Right atrium auricular region (tissue), 2 donors: Measurements from ENCODE around the gene CALML5. TPM values are rescaled to one million over a fixed set of nuclear protein-coding genes. Genes with fewer than 3 reads are reported as not detected.

ENCODE experiments used
- DNase-seq: peaks from one replicate; pipeline ENCODE4 v3.0.0-alpha.2; 2019; ENCODE audit warnings: low spot score
- H3K27ac ChIP-seq, 2 donors: fragments of 200-600 bp; sonication (generic); 1 replicate in 1 of 2; 2 replicates in 1 of 2; pipeline ENCODE4 v1.5.1; 2016 to 2019
- H3K27me3 ChIP-seq, 2 donors: fragments of 200-600 bp; sonication (generic); one replicate each; pipeline versions ENCODE4 v1.5.1 to v1.6.0; 2017 to 2019
- H3K36me3 ChIP-seq: fragments of 200-600 bp; sonication (generic); one replicate; pipeline ENCODE4 v1.5.1; 2016
- H3K4me1 ChIP-seq, 2 donors: fragments of 200-600 bp; sonication (generic); one replicate each; pipeline versions ENCODE4 v1.5.1 to v1.6.0; 2017 to 2019
- H3K4me3 ChIP-seq, 2 donors: fragments of 200-600 bp; sonication (generic); 1 replicate in 1 of 2; 2 replicates in 1 of 2; pipeline ENCODE4 v1.5.1; 2017 to 2019; ENCODE audit warnings: mild to moderate bottlenecking in 1 of 2, moderate library complexity in 1 of 2
- H3K9me3 ChIP-seq, 2 donors: fragments of 200-600 bp; sonication (generic); one replicate each; pipeline ENCODE4 v1.5.1; 2019
- CTCF ChIP-seq, 2 donors: fragments of 200-600 bp; sonication (generic); IDR thresholded peaks; one replicate each; pipeline ENCODE4 v1.5.1; 2019; ENCODE audit warnings: antibody characterized with exemption in 2 of 2
- total RNA-seq, 2 donors: library from RNA; depleted of rRNA; stranded (reverse); fragments of >200 nt; gene quantifications; one replicate each; pipeline ENCODE4 v1.1.0, GENCODE V29; 2016

The CALML5 gene
- total RNA-seq, 2 donors from 2014 or later: not detected

- Histone ChIP-seq H3K9me3 (no peaks in the 10 kb centered on the region), H3K36me3 (no peaks in the 10 kb centered on the region), H3K4me1 (no peaks in the 10 kb centered on the region), H3K4me3 (no peak overlapping the region), H3K27ac (no peak overlapping the region), H3K27me3 (no peaks in the 10 kb centered on the region)
- no peak for DNase-seq
- no peak for TF ChIP-seq CTCF (IDR thresholded peaks at IDR 0.05)
Measured at GRCh38 chr10:5508161-5508604, 8.8 kb upstream of the CALML5 start.

GRCh38 chr10:5507649-5508131, 8.3 kb upstream of the CALML5 start:
- Histone ChIP-seq H3K27ac (no peak overlapping the region), H3K4me3 (no peak overlapping the region), H3K27me3 (no peaks in the 10 kb centered on the region), H3K36me3 (no peaks in the 10 kb centered on the region), H3K4me1 (no peaks in the 10 kb centered on the region), H3K9me3 (no peaks in the 10 kb centered on the region)
- TF ChIP-seq CTCF (IDR thresholded peaks at IDR 0.05): no peak
- no peak for DNase-seq

- no peaks in the 10 kb centered on the region for H3K4me1 ChIP-seq
- H3K27ac ChIP-seq: no peak overlapping the region
- H3K4me3 ChIP-seq: no peak overlapping the region
- no peaks in the 10 kb centered on the region for H3K9me3 ChIP-seq
- no peak for DNase-seq
- no peaks in the 10 kb centered on the region for H3K27me3 ChIP-seq
- no peak for TF ChIP-seq CTCF (IDR thresholded peaks at IDR 0.05)
- H3K36me3 ChIP-seq: no peaks in the 10 kb centered on the region
Measured at GRCh38 chr10:5506751-5507648, 7.6 kb upstream of the CALML5 start.

- no peaks in the 10 kb centered on the region for H3K9me3 ChIP-seq
- no peak overlapping the region for H3K4me3 ChIP-seq
- no peak for DNase-seq
- TF ChIP-seq CTCF (IDR thresholded peaks at IDR 0.05): no peak
- H3K27ac ChIP-seq: no peak overlapping the region
- H3K4me1 ChIP-seq: no peaks in the 10 kb centered on the region
- no peaks in the 10 kb centered on the region for H3K27me3 ChIP-seq
- no peaks in the 10 kb centered on the region for H3K36me3 ChIP-seq
Measured at GRCh38 chr10:5506246-5506645, 6.9 kb upstream of the CALML5 start.

- Histone ChIP-seq H3K36me3 (no peaks in the 10 kb centered on the region), H3K9me3 (no peaks in the 10 kb centered on the region), H3K27ac (no peak overlapping the region), H3K4me3 (no peak overlapping the region), H3K27me3 (no peaks in the 10 kb centered on the region), H3K4me1 (no peaks in the 10 kb centered on the region)
- TF ChIP-seq CTCF (IDR thresholded peaks at IDR 0.05): no peak
- DNase-seq: no peak
Measured at GRCh38 chr10:5504146-5505072, 5.0 kb upstream of the CALML5 start.
